ENCODE results near the gene LILRA6. TPM values are rescaled to one million over a fixed set of nuclear protein-coding genes. Genes with fewer than 3 reads are reported as not detected.
"Not testable (repeated sequence)": the region's sequence is repeated elsewhere in the genome, so short reads cannot be mapped to it uniquely, and the experiment has no call there.

The LILRA6 gene
- total RNA-seq, 1 donor, result not detected

- Histone ChIP-seq H3K27me3 (ENCODE audit: insufficient read depth, low read length) (peaks cover 4% of the 10 kb centered on the region), H3K9me3 (ENCODE audit: low read depth, low read length) (no peaks in the 10 kb centered on the region), H3K4me2 (ENCODE audit: insufficient read depth, low read length) (no peak overlapping the region), H3K4me1 (ENCODE audit: insufficient read depth, low read length) (peaks cover 1% of the 10 kb centered on the region), H3K36me3 (ENCODE audit: insufficient read depth, low read length) (no peaks in the 10 kb centered on the region), H3K27ac (ENCODE audit: low read depth, low read length) (no peak overlapping the region), H4K20me1 (ENCODE audit: insufficient read depth, low read length) (no peaks in the 10 kb centered on the region), H3K79me2 (ENCODE audit: insufficient read depth, low read length) (no peaks in the 10 kb centered on the region), H3K4me3 (ENCODE audit: insufficient read depth, low read length) (no peak overlapping the region), H2AFZ (ENCODE audit: low read length) (no peak overlapping the region)
- TF ChIP-seq, protein P1, sequence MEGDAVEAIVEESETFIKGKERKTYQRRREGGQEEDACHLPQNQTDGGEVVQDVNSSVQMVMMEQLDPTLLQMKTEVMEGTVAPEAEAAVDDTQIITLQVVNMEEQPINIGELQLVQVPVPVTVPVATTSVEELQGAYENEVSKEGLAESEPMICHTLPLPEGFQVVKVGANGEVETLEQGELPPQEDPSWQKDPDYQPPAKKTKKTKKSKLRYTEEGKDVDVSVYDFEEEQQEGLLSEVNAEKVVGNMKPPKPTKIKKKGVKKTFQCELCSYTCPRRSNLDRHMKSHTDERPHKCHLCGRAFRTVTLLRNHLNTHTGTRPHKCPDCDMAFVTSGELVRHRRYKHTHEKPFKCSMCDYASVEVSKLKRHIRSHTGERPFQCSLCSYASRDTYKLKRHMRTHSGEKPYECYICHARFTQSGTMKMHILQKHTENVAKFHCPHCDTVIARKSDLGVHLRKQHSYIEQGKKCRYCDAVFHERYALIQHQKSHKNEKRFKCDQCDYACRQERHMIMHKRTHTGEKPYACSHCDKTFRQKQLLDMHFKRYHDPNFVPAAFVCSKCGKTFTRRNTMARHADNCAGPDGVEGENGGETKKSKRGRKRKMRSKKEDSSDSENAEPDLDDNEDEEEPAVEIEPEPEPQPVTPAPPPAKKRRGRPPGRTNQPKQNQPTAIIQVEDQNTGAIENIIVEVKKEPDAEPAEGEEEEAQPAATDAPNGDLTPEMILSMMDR (IDR thresholded peaks at IDR 0.05; ENCODE audit: extremely low read depth, low read depth, low read length), result no peak
- DNase-seq (ENCODE audit: insufficient read length, low spot score, missing footprints), result peak; percentile 50
These were observed 40.3 kb upstream of the LILRA6 start for GRCh38 chr19:54282686-54283470.

- H3K4me1 ChIP-seq (ENCODE audit: insufficient read depth, low read length); H3K27ac ChIP-seq (ENCODE audit: low read depth, low read length): not testable (repeated sequence)
These were observed 39.1 kb upstream of the LILRA6 start for GRCh38 chr19:54281729-54282075.

GRCh38 chr19:54281007-54281728, 38.6 kb upstream of the LILRA6 start, which contains the start of gene LILRB2:
Gene LILRB2, minus strand, starts transcription at chr19:54281110. Its CDS starts 614 bp downstream, at chr19:54280496.
- Histone ChIP-seq H3K4me2 (ENCODE audit: insufficient read depth, low read length) (no peak within 1 kb of the TSS), H3K4me3 (ENCODE audit: insufficient read depth, low read length) (no peak within 1 kb of the TSS), H4K20me1 (ENCODE audit: insufficient read depth, low read length) (no peaks in the 10 kb centered on the region), H3K4me1 (ENCODE audit: insufficient read depth, low read length) (no peaks in the 10 kb centered on the region), H3K79me2 (ENCODE audit: insufficient read depth, low read length) (no peaks in the 10 kb centered on the region), H3K27me3 (ENCODE audit: insufficient read depth, low read length) (peaks cover 4% of the 10 kb centered on the region), H3K9me3 (ENCODE audit: low read depth, low read length) (no peaks in the 10 kb centered on the region), H3K36me3 (ENCODE audit: insufficient read depth, low read length) (no peaks in the 10 kb centered on the region), H3K27ac (ENCODE audit: low read depth, low read length) (no peak within 1 kb of the TSS), H2AFZ (ENCODE audit: low read length) (no peak within 1 kb of the TSS)
- TF ChIP-seq, protein P1 (IDR thresholded peaks at IDR 0.05; ENCODE audit: extremely low read depth, low read depth, low read length), result no peak
- peak; percentile 52 for DNase-seq (ENCODE audit: insufficient read length, low spot score, missing footprints)

More at GRCh38 chr19:54281729-54282075, 39.1 kb upstream of the LILRA6 start:
- not testable (repeated sequence) for H3K4me2 ChIP-seq (ENCODE audit: insufficient read depth, low read length); H3K4me3 ChIP-seq (ENCODE audit: insufficient read depth, low read length); H3K27me3 ChIP-seq (ENCODE audit: insufficient read depth, low read length); H3K9me3 ChIP-seq (ENCODE audit: low read depth, low read length); H3K79me2 ChIP-seq (ENCODE audit: insufficient read depth, low read length); H3K36me3 ChIP-seq (ENCODE audit: insufficient read depth, low read length); H4K20me1 ChIP-seq (ENCODE audit: insufficient read depth, low read length); H2AFZ ChIP-seq (ENCODE audit: low read length)
- peak; percentile 9 for DNase-seq (ENCODE audit: insufficient read length, low spot score, missing footprints)

- not testable (repeated sequence) for H4K20me1 ChIP-seq (ENCODE audit: insufficient read depth, low read length); H3K79me2 ChIP-seq (ENCODE audit: insufficient read depth, low read length); H3K9me3 ChIP-seq (ENCODE audit: low read depth, low read length); H3K4me2 ChIP-seq (ENCODE audit: insufficient read depth, low read length); H3K27ac ChIP-seq (ENCODE audit: low read depth, low read length); H3K4me3 ChIP-seq (ENCODE audit: insufficient read depth, low read length); H3K27me3 ChIP-seq (ENCODE audit: insufficient read depth, low read length); H3K4me1 ChIP-seq (ENCODE audit: insufficient read depth, low read length); H3K36me3 ChIP-seq (ENCODE audit: insufficient read depth, low read length); H2AFZ ChIP-seq (ENCODE audit: low read length); DNase-seq (ENCODE audit: insufficient read length, low spot score, missing footprints)
These were observed 37.9 kb upstream of the LILRA6 start for GRCh38 chr19:54280441-54280840.

GRCh38 chr19:54280025-54280424, 37.4 kb upstream of the LILRA6 start:
- not testable (repeated sequence) for H3K4me1 ChIP-seq (ENCODE audit: insufficient read depth, low read length); H3K27me3 ChIP-seq (ENCODE audit: insufficient read depth, low read length); H3K9me3 ChIP-seq (ENCODE audit: low read depth, low read length); H3K27ac ChIP-seq (ENCODE audit: low read depth, low read length); H4K20me1 ChIP-seq (ENCODE audit: insufficient read depth, low read length); H3K4me2 ChIP-seq (ENCODE audit: insufficient read depth, low read length); H3K36me3 ChIP-seq (ENCODE audit: insufficient read depth, low read length); H3K79me2 ChIP-seq (ENCODE audit: insufficient read depth, low read length); H3K4me3 ChIP-seq (ENCODE audit: insufficient read depth, low read length); H2AFZ ChIP-seq (ENCODE audit: low read length)
- DNase-seq (ENCODE audit: insufficient read length, low spot score, missing footprints), result peak; percentile 10

Measured in osteoblast (primary cell).